Measurements from ENCODE around the gene NR2C2. TPM values are rescaled to one million over a fixed set of nuclear protein-coding genes. Genes with fewer than 3 reads are reported as not detected.

Gene NR2C2
- total RNA-seq, 1 experiment from 2014 or later = 38.5 TPM

DNA sequence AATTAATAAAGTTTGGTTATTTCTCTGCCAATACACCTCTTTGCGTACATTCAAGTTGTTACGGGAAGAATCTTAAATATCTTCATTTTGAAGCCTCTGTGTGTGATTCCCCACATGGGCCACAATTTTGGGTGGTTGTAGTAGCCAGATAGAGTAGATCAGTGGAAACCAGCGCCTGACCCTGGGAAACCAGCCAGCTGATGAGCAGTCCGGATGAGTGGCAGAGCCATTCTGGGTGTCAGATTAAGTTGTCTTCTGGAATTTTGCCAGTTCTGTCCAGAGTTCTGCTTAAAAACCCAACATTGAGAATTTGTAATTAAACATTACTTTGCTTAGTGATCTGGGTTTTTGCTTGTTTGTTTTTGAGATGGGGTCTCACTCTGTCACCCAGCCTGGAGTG lies 68.1 kb downstream of the NR2C2 start:
- Histone ChIP-seq H4K5ac (ENCODE audit: insufficient read length, low read depth, low read length) (no peak overlapping the region), H2AK5ac (ENCODE audit: insufficient read length, low read length) (no peak overlapping the region), H2AFZ (ENCODE audit: low read length) (no peak overlapping the region), H3K14ac (ENCODE audit: insufficient read depth, low read length) (no peak overlapping the region), H3K23ac (ENCODE audit: insufficient read length, low read depth, low read length) (no peak overlapping the region), H2BK12ac (ENCODE audit: insufficient read length, low read depth, low read length) (no peak overlapping the region), H3K4ac (ENCODE audit: low read depth, low read length) (no peak overlapping the region), H3K4me1 (ENCODE audit: insufficient read depth, low read length) (no peaks in the 10 kb centered on the region), H3K9ac (ENCODE audit: extremely low read depth, insufficient read length, low read length) (no peak overlapping the region), H4K8ac (replicated peaks; ENCODE audit: insufficient read length, low read depth, low read length) (no peak overlapping the region), H3K27me3 (ENCODE audit: insufficient read depth, low read length) (no peaks in the 10 kb centered on the region), H2BK5ac (ENCODE audit: insufficient read length, low read length) (no peak overlapping the region), H3K56ac (ENCODE audit: insufficient read length, low read depth, low read length) (no peak overlapping the region), H4K20me1 (ENCODE audit: control insufficient read depth, insufficient read depth, insufficient read length) (no peaks in the 10 kb centered on the region), H3K79me1 (ENCODE audit: insufficient read depth, low read depth, low read length, poor library complexity, severe bottlenecking) (no peaks in the 10 kb centered on the region), H2BK20ac (ENCODE audit: low read depth, low read length, poor library complexity, severe bottlenecking) (no peak overlapping the region), H3T11ph (ENCODE audit: low read length) (no peak overlapping the region), H2BK120ac (ENCODE audit: low read depth, low read length, poor library complexity, severe bottlenecking) (no peak overlapping the region), H3K23me2 (ENCODE audit: insufficient read length, low read depth, low read length, poor library complexity, severe bottlenecking) (no peaks in the 10 kb centered on the region), H3K79me2 (ENCODE audit: insufficient read depth, low read length) (no peaks in the 10 kb centered on the region), H3K18ac (ENCODE audit: insufficient read length, low read depth, low read length) (no peak overlapping the region), H3K9me3 (ENCODE audit: control insufficient read depth, low read depth, low read length) (no peaks in the 10 kb centered on the region), H4K91ac (ENCODE audit: insufficient read length, low read depth, low read length) (no peak overlapping the region), H3K27ac (ENCODE audit: insufficient read length, low read depth, low read length) (no peak overlapping the region), H3K4me2 (ENCODE audit: insufficient read depth, insufficient read length, low read length) (no peak overlapping the region), H2BK15ac (ENCODE audit: low read depth, low read length) (no peak overlapping the region)
- Mint-ChIP-seq H3K27ac (no peak overlapping the region), H3K27me3 (ENCODE audit: low read depth) (no peaks in the 10 kb centered on the region), H3K9me3 (no peaks in the 10 kb centered on the region), H3K4me1 (no peaks in the 10 kb centered on the region), H3K4me3 (no peak overlapping the region), H3K36me3 (ENCODE audit: insufficient read depth in 1 of 3, low read depth in 3 of 3) (peaks cover 34 to 79% (median 72%) of the 10 kb centered on the region in 3 experiments)
- TF ChIP-seq, protein P1, sequence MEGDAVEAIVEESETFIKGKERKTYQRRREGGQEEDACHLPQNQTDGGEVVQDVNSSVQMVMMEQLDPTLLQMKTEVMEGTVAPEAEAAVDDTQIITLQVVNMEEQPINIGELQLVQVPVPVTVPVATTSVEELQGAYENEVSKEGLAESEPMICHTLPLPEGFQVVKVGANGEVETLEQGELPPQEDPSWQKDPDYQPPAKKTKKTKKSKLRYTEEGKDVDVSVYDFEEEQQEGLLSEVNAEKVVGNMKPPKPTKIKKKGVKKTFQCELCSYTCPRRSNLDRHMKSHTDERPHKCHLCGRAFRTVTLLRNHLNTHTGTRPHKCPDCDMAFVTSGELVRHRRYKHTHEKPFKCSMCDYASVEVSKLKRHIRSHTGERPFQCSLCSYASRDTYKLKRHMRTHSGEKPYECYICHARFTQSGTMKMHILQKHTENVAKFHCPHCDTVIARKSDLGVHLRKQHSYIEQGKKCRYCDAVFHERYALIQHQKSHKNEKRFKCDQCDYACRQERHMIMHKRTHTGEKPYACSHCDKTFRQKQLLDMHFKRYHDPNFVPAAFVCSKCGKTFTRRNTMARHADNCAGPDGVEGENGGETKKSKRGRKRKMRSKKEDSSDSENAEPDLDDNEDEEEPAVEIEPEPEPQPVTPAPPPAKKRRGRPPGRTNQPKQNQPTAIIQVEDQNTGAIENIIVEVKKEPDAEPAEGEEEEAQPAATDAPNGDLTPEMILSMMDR (conservative IDR thresholded peaks at IDR 0.05) = no peak
- no peak for DNase-seq
- no CpG with 5 or more reads among the region's 4 CpGs for WGBS (ENCODE audit: extremely low coverage, insufficient read length, low lambda C conversion rate)

Measured in H9 (cell line).